ENCODE results near the gene FBXO47.

The FBXO47 gene

GRCh38 chr17:38967290-38967738 lies at the start of gene FBXO47:
FBXO47 (minus strand) TSS chr17:38967403; CDS start chr17:38963025, 4,378 bp downstream.
- DNase-seq (ENCODE audit: low read depth): peak; percentile 70

GRCh38 chr17:39016193-39017153 lies 49.3 kb upstream of the FBXO47 start:
- DNase-seq (ENCODE audit: low read depth): no peak

GRCh38 chr17:39015546-39015935 lies 48.3 kb upstream of the FBXO47 start:
- DNase-seq (ENCODE audit: low read depth): no peak

- no peak for DNase-seq (ENCODE audit: low read depth)
Measured at GRCh38 chr17:39014795-39015545, 47.8 kb upstream of the FBXO47 start.

- DNase-seq (ENCODE audit: low read depth): no peak
Measured at GRCh38 chr17:39014044-39014794, 47.0 kb upstream of the FBXO47 start.

GRCh38 chr17:39012725-39013124 lies 45.5 kb upstream of the FBXO47 start:
- DNase-seq (ENCODE audit: low read depth): no peak

GRCh38 chr17:39011907-39012468 lies 44.8 kb upstream of the FBXO47 start:
- no peak for DNase-seq (ENCODE audit: low read depth)

- DNase-seq (ENCODE audit: low read depth): no peak
Measured at GRCh38 chr17:39009581-39010001, 42.4 kb upstream of the FBXO47 start.

- DNase-seq (ENCODE audit: low read depth): no peak
Measured at GRCh38 chr17:39008633-39009032, 41.4 kb upstream of the FBXO47 start.

- DNase-seq (ENCODE audit: low read depth): no peak
Measured at GRCh38 chr17:39002991-39003715, 36.0 kb upstream of the FBXO47 start.

GRCh38 chr17:39001703-39002637 lies 34.8 kb upstream of the FBXO47 start:
- DNase-seq (ENCODE audit: low read depth): no peak

GRCh38 chr17:39000021-39000601 lies 32.9 kb upstream of the FBXO47 start:
- no peak for DNase-seq (ENCODE audit: low read depth)

GRCh38 chr17:38996660-38997337 lies 29.6 kb upstream of the FBXO47 start:
- no peak for DNase-seq (ENCODE audit: low read depth)

GRCh38 chr17:38994026-38994425 lies 26.8 kb upstream of the FBXO47 start:
- no peak for DNase-seq (ENCODE audit: low read depth)

- no peak for DNase-seq (ENCODE audit: low read depth)
Measured at GRCh38 chr17:38984666-38985065, 17.5 kb upstream of the FBXO47 start.

- no peak for DNase-seq (ENCODE audit: low read depth)
Measured at GRCh38 chr17:38982858-38983746, 15.9 kb upstream of the FBXO47 start.

GRCh38 chr17:38981636-38982035 lies 14.4 kb upstream of the FBXO47 start:
- DNase-seq (ENCODE audit: low read depth): no peak

All from GM04503 (cell line).